ENCODE measurements around the gene BAHD1. TPM values are rescaled to one million over a fixed set of nuclear protein-coding genes. Genes with fewer than 3 reads are reported as not detected.
A peak's percentile ranks its signal among the peaks of the same experiment; 100 is the strongest.

BAHD1 gene
- total and polyA plus RNA-seq, 12 donors = 13.2 to 58.8 (median 31.3) TPM

DNA sequence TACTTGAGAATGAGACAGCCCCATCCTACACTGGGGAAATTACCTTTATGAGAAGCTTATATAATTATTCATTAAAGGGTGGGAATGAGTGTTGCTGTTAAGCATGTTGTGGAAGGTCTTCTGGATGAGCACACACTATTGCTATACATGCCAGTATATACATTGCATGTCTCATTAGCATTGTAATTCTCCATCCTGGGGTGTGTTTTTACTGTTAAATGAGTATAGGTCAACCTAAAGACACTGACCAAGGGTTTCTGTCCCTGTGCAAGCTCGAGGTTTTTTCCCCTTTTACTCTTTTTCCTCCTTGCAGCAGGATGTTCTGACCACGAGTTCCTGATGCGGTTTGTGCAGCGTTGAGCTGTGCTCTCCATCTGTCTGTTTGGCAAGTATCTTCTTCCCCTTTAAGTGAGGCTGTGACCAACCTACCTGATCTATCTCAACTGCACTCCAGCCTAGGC is 42.3 kb upstream of the BAHD1 start:
- Histone ChIP-seq H3K36me3 (replicated peaks in 1 of 2) (peaks cover 0 to 6% of the 10 kb centered on the region in 2 donors), H3K4me3 (no peak overlapping the region), H3K4me1 (replicated peaks in 1 of 2) (no peaks in the 10 kb centered on the region), H3K27ac (no peak overlapping the region), H3K9me3 (replicated peaks in 1 of 3) (no peaks in the 10 kb centered on the region), H3K27me3 (no peaks in the 10 kb centered on the region)
- intact Hi-C loops (cut with DNase I) = no loop called here
- DNase-seq = peak in 1 of 7 donors; percentile 23
- TF ChIP-seq CTCF (IDR thresholded peaks at IDR 0.05) (no peak), POLR2A (IDR thresholded peaks at IDR 0.05) (no peak)
- 56 to 77% (median 68%) methylated on average over 4 of the region's 4 CpGs for WGBS, 4 donors

- TF ChIP-seq POLR2A (IDR thresholded peaks at IDR 0.05) = no peak
- TF ChIP-seq CTCF (IDR thresholded peaks at IDR 0.05) = no peak
- no peak overlapping the region for H3K4me3 ChIP-seq
- H3K27me3 ChIP-seq = no peaks in the 10 kb centered on the region
- 64 to 85% (median 74%) methylated on average over 3 to 7 of the region's 7 CpGs for WGBS, 4 donors
- DNase-seq = no peak
- H3K27ac ChIP-seq = no peak overlapping the region
- intact Hi-C loops (cut with DNase I) = no loop called here
- H3K36me3 ChIP-seq (replicated peaks in 1 of 2) = no peaks in the 10 kb centered on the region
- no peaks in the 10 kb centered on the region for H3K4me1 ChIP-seq (replicated peaks in 1 of 2)
- no peaks in the 10 kb centered on the region for H3K9me3 ChIP-seq (replicated peaks in 1 of 3)
Measured at GRCh38 chr15:40399370-40399769, 41.4 kb upstream of the BAHD1 start.

- Histone ChIP-seq H3K27ac (peak within 1 kb of the TSS in 4 of 5 donors; percentile 25 to 76 (median 58)), H3K36me3 (replicated peaks in 1 of 2) (peaks cover 0 to 28% of the 10 kb centered on the region in 2 donors), H3K4me1 (replicated peaks in 1 of 2) (peaks cover 13 to 24% of the 10 kb centered on the region in 2 donors), H3K4me3 (peak within 1 kb of the TSS; percentile 20 to 99 (median 92)), H3K9me3 (replicated peaks in 1 of 3) (no peaks in the 10 kb centered on the region), H3K27me3 (no peaks in the 10 kb centered on the region)
- intact Hi-C loops (cut with DNase I) = no loop called here
- TF ChIP-seq POLR2A (IDR thresholded peaks at IDR 0.05) (peak; percentile 56 to 84), CTCF (IDR thresholded peaks at IDR 0.05) (no peak)
- peak; percentile 96 to 98 (median 98) for DNase-seq
- WGBS, 4 donors = 0 to 1% (median 1%) methylated on average over 19 to 54 of the region's 54 CpGs
Measured at GRCh38 chr15:40405501-40406381, 35.0 kb upstream of the BAHD1 start, which contains the start of gene IVD. TSS of gene IVD (plus strand) at chr15:40405795. CDS start at chr15:40405828, 33 bp downstream.

DNA sequence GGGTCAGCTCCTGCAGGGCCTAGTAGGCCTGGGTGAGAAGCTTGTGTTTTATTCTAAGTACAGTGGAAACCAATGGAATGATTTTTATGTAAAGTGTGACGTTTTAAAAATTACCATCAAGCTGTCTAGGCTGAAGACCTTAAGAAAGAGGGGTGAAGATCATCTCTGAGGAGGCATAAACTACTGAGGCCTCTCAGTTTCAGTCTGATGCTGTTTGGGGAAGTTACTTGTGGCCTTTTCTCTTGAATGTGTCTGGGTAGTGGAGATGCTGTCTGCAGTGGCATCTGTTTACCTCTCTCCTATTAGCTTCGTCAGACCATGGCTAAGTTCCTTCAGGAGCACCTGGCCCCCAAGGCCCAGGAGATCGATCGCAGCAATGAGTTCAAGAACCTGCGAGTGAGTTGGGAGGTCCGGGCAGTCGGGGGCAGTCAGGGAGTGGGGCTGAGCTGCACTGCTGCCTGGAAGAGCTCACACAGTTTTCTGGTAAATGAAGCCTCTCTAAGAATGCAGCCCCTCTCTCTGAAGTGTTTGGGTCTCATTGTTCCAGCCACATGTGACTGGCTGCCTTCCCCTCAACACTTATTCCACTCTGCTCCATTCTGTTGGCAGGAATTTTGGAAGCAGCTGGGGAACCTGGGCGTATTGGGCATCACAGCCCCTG is 33.3 kb upstream of the BAHD1 start:
- Histone ChIP-seq H3K4me1 (replicated peaks in 1 of 2) (peaks cover 18 to 33% of the 10 kb centered on the region in 2 donors), H3K4me3 (no peak overlapping the region), H3K9me3 (replicated peaks in 1 of 3) (no peaks in the 10 kb centered on the region), H3K36me3 (replicated peaks in 1 of 2) (peaks cover 0 to 43% of the 10 kb centered on the region in 2 donors), H3K27me3 (no peaks in the 10 kb centered on the region), H3K27ac (no peak overlapping the region)
- TF ChIP-seq CTCF (IDR thresholded peaks at IDR 0.05) = no peak
- TF ChIP-seq POLR2A (IDR thresholded peaks at IDR 0.05) = no peak
- no peak for DNase-seq
- intact Hi-C loops (cut with DNase I) = no loop called here
- WGBS, 4 donors = 75 to 82% (median 82%) methylated on average over 6 to 8 of the region's 8 CpGs

Data from adrenal gland (tissue), 12 donors.